NCI-H1436 (cell line): ENCODE measurements around the gene CARMIL3.
"Not testable (repeated sequence)": the region's sequence is repeated elsewhere in the genome, so short reads cannot be mapped to it uniquely, and the experiment has no call there.

ENCODE experiments used
- DNase-seq: peaks from one replicate; lab custom pipeline; 2025; lab: John Stamatoyannopoulos, UW

Gene CARMIL3, protein sequence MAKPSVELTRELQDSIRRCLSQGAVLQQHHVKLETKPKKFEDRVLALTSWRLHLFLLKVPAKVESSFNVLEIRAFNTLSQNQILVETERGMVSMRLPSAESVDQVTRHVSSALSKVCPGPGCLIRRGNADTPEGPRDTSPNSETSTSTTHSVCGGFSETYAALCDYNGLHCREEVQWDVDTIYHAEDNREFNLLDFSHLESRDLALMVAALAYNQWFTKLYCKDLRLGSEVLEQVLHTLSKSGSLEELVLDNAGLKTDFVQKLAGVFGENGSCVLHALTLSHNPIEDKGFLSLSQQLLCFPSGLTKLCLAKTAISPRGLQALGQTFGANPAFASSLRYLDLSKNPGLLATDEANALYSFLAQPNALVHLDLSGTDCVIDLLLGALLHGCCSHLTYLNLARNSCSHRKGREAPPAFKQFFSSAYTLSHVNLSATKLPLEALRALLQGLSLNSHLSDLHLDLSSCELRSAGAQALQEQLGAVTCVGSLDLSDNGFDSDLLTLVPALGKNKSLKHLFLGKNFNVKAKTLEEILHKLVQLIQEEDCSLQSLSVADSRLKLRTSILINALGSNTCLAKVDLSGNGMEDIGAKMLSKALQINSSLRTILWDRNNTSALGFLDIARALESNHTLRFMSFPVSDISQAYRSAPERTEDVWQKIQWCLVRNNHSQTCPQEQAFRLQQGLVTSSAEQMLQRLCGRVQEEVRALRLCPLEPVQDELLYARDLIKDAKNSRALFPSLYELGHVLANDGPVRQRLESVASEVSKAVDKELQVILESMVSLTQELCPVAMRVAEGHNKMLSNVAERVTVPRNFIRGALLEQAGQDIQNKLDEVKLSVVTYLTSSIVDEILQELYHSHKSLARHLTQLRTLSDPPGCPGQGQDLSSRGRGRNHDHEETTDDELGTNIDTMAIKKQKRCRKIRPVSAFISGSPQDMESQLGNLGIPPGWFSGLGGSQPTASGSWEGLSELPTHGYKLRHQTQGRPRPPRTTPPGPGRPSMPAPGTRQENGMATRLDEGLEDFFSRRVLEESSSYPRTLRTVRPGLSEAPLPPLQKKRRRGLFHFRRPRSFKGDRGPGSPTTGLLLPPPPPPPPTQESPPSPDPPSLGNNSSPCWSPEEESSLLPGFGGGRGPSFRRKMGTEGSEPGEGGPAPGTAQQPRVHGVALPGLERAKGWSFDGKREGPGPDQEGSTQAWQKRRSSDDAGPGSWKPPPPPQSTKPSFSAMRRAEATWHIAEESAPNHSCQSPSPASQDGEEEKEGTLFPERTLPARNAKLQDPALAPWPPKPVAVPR (N-terminal part only)

DNA sequence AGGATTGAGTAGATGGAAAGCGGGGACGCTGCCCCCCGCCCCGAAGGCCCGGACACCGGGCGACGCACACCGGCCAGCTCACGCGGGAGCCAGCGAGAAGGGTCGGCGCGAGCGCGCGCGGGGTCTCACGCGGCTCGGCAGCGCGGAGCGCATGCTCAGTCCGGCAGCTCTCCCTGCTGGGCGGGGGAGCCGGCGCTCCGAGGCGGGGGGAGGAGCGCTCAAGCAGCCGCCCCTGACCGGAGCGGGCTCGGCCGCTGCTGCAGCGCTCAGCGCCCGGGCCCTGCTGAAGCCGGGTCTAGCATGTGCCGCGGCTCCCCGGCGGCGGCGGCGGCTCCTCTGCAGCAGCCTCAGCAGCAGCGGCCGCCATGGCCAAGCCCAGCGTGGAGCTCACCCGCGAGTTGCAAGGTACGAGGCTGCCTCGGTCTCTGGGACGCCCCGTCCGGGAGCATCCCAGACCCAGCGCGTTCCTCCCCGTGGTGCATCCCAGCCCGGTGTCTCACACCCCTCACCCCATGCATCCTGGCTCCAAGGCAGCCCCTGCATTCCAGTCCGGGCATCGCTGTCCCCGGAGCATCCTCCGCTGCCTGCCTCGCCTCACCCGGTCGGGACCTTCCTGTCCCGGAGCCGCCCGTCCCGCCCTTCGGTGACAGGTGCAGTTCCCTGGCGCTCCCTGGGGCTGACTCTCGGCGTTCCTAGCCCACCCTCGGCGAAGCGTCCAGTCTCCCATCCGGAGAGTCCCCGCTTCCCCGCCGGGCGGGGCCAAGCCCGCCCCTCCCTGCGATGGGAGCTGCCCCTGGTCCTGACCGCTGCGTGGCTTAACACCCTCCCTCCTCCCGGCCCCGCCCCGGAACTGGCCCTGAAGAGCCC, at the start of gene CARMIL3:
TSS of gene CARMIL3 (plus strand) at position 221 of the 867 bp plus-strand sequence. CDS start at position 366, 145 bp downstream.
- peak; percentile 64 for DNase-seq

DNA sequence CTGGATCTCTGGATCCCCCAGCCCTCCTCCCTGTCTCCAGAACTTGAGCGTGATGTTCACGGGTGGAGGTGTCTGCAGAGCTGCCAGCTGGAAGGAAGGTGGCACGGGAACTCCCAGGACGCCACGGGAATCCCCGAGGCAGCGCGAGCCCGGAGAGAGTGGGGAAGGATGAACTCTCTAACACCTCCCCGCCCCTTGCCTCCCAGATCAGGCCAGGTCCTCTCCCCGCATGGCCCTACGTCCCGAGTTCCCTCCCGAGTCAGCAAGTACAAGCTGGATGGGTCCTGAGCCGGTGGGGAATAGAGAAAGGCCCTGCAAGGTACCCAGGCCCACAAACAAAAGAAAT, 45.4 kb upstream of the CARMIL3 start:
- not testable (repeated sequence) for DNase-seq

DNA sequence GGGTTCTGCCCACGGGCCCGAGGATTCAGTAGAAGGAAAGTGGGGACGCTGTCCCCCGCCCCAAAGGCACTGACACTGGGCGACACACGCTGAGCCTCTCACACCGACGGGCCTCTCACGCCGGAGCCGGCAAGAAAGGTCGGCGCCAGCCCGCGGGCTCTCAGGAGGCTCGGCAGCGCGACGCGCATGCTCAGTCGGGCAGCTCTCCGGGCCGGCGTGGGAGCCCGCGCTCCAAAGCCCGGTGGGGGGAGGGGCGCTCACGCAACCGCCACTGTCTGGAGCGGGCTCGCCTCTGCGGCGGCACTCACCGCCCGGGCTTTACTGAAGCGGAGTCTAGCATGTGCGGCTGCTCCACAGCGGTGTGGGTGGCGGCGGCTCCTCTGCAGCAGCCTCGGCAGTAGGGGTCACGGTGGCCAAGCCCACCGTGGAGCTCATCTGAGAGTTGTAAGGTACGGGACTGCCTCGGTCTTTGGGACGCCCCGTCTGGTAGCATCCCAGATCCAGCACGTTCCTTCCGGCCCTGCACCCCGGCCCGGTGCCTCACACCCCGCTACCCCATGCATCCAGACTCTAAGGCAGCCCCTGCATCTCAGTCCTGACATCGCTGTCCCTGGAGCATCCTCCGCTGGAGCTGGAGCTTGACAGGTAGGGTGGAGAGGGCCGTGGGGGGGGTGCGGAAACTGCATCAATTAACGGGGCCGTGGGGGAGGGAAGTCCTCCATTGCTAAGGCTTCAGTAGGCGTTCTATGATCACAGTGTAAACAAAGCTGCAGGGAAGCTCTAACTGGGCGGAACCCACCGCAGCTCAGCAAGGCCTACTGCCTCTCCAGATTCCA, 44.8 kb upstream of the CARMIL3 start:
- peak; percentile 41 for DNase-seq

DNA sequence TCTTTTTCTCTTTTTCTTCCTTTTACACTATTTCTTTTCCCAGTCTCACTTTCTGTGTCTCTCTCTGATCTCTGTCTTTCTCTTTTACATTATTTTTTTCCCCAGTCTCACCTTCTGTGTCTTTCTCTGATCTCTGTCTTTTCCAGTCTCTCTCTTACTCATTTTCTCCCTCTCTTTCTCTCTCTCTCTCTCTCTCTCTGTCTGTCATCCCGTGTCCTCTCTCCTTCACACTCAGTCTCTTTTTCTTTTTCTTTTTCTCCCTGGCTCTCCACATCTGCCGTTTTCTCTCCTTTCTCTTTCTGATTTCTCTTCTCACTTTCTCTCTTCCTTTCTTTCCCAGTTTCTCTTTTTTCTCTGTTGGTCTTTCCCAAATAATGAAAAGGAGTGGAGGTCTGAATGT, 40.8 kb upstream of the CARMIL3 start:
- DNase-seq = no peak

- not testable (repeated sequence) for DNase-seq
These were observed 39.0 kb upstream of the CARMIL3 start for GRCh38 chr14:24012726-24013273.

- DNase-seq = peak; percentile 65
These were observed 37.9 kb upstream of the CARMIL3 start for GRCh38 chr14:24013654-24014514.

- not testable (repeated sequence) for DNase-seq
These were observed 36.1 kb upstream of the CARMIL3 start for GRCh38 chr14:24015745-24016144.

- not testable (repeated sequence) for DNase-seq
These were observed 32.8 kb upstream of the CARMIL3 start for GRCh38 chr14:24018978-24019377.

GRCh38 chr14:24019944-24020343, 31.9 kb upstream of the CARMIL3 start:
- DNase-seq = not testable (repeated sequence)

GRCh38 chr14:24020520-24020919, 31.3 kb upstream of the CARMIL3 start:
- not testable (repeated sequence) for DNase-seq

DNA sequence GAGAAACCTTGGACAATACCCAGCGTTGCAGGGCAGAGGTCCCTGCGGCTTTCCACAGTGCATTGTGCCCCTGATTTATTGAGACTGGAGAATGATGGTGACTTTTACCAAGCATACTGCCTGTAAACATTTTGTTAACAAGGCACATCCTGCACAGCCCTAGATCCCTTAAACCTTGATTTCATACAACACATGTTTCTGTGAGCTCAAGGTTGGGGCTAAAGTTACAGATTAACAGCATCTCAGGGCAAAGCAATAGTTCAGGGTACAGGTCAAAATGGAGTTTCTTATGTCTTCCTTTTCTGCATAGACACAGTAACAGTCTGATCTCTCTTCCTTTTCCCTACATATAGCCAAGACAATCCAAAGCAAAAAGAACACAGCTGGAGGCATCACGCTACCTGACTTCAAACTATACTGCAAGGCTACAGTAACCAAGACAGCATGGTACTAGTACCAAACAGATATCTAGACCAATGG, 26.8 kb upstream of the CARMIL3 start:
- DNase-seq = not testable (repeated sequence)

DNA sequence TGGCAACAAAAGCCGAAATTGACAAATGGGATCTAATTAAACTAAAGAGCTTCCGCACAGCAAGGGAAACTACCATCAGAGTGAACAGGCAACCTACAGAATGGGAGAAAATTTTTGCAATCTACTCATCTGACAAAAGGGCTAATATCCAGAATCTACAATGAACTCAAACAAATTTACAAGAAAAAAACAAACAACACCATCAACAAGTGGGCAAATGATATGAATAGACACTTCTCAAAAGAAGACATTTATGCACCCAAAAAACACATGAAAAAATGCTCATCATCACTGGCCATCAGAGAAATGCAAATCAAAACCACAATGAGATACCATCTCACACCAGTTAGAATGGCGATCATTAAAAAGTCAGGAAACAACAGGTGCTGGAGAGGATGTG, 22.1 kb upstream of the CARMIL3 start:
- DNase-seq = not testable (repeated sequence)

DNA sequence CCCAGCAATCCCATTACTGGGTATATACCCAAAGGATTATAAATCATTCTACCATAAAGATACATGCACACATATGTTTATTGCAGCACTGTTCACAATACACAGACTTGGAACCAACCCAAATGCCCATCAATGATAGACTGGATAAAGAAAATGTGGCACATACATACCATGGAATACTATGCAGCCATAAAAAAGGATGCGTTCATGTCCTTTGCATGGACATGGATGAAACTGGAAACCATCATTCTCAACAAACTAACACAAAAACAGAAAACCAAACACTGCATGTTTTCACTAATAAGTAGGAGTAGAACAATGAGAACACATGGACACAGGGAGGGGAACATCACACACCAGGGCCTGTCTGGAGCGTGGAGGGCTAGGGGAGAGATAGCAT, 20.5 kb upstream of the CARMIL3 start:
- DNase-seq = not testable (repeated sequence)

DNA sequence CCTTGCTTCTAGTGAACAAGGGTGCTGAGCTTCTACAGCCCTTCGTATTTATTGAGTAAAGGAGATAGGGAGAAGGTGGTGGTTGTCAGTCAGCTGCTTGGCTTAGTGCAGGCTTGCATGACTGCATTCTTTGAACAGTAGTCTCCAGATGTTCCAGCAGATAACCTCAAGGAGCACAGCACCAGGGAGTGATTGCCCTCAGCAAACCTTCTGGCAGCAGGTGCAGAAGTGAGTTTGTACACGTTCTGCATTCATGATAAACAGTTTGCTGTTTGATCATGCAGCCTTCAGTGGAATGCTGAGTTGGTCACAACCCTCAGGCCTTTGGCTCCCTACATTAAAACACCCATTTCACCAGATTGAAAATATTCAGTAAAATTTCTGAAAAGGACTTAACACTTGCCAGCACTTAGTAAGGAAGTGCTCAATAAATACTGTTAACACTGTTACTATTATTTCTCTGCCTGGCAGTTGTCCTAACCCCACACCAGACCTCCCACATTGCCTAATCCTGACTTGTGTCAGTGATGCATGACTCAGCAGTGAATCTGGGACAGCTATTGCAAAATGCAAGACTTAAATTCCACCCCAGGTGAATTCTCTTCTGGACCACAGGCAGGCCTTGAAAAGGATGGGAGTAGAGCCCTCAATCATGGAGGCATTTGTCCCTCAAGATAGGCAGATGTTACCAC, 18.9 kb upstream of the CARMIL3 start:
- DNase-seq = no peak

DNA sequence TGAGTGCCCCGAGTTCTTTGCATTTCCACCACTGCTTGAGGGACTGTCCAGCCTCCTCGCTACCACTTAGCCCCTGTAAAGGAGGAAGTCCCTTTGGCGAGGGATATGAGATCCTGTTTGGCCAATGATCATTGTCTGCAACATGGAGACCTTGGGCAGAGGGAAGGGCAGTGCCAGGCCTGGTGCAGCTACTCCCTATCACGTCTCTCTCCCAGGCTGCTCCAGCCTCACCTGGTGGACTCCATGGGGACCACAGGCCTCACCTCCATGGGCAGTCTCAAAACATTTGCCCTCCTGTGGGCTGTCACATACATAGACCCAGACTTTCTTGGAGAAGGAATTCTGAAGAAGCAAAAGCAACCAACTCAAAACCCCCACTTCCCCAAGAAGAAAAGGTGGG, 16.0 kb upstream of the CARMIL3 start:
- DNase-seq = not testable (repeated sequence)

- peak; percentile 61 for DNase-seq
These were observed 15.4 kb upstream of the CARMIL3 start for GRCh38 chr14:24036169-24036962.

GRCh38 chr14:24036963-24037657, 14.7 kb upstream of the CARMIL3 start:
- not testable (repeated sequence) for DNase-seq
